IMR-90 (cell line): ENCODE measurements around the gene C14orf119. TPM values are rescaled to one million over a fixed set of nuclear protein-coding genes. Genes with fewer than 3 reads are reported as not detected.

Experiments
- ATAC-seq: fragments of 200-7000 bp; cut with Tn5 transposase; 2 replicates; pipeline ENCODE4 v1.9.1; 2020; ENCODE audit warnings: low read depth, mild to moderate bottlenecking, moderate library complexity
- BruUV-seq: library from RNA; stranded (reverse); fragments of 400-500 nt; replicated peaks from 2 replicates; lab custom pipeline; 2021; lab: Mats Ljungman, UMichigan
- CTCF ChIA-PET: fragments of 300-600 bp; formaldehyde crosslinking; extraction: SDS; loops from one replicate; lab custom pipeline; 2021; ENCODE audit warnings: antibody characterized with exemption; lab: Yijun Ruan, JAX
- POLR2A ChIA-PET: fragments of 300-600 bp; sonication (Branson Sonifier 250); formaldehyde crosslinking; loops from one replicate; lab custom pipeline; 2022; ENCODE audit warnings: antibody characterized with exemption; ENCODE audit not compliant: unreplicated experiment; lab: Charles Lee
- DNase-seq: peaks from one replicate; pipeline ENCODE4 v3.0.0; 2013
- H2AFZ ChIP-seq: replicated peaks from 2 replicates; pipeline ENCODE3; 2013; ENCODE audit warnings: low read length, mild to moderate bottlenecking; ENCODE audit not compliant: poor library complexity
- H2AK5ac ChIP-seq: 2 replicates; pipeline ENCODE4 v1.6.1; 2013; ENCODE audit warnings: low read depth, low read length, inconsistent platforms
- H2AK9ac ChIP-seq: replicated peaks from 2 replicates; pipeline ENCODE3; 2013; ENCODE audit warnings: mild to moderate bottlenecking, low read depth, low read length, moderate library complexity; ENCODE audit not compliant: poor library complexity
- H2BK120ac ChIP-seq: 2 replicates; pipeline ENCODE4 v1.6.1; 2013; ENCODE audit warnings: low read depth, low read length, inconsistent platforms
- H2BK15ac ChIP-seq: 3 replicates; pipeline ENCODE4 v1.6.1; 2013; ENCODE audit warnings: low read depth, low read length, inconsistent platforms
- H2BK20ac ChIP-seq: 2 replicates; pipeline ENCODE4 v1.6.1; 2013; ENCODE audit warnings: low read depth, mild to moderate bottlenecking, inconsistent platforms, low read length, moderate library complexity
- H2BK5ac ChIP-seq: 2 replicates; pipeline ENCODE4 v1.6.1; 2013; ENCODE audit warnings: mild to moderate bottlenecking, low read depth, low read length, inconsistent platforms; ENCODE audit not compliant: poor library complexity, severe bottlenecking
- H3K14ac ChIP-seq: replicated peaks from 2 replicates; pipeline ENCODE4 v1.6.1; 2013; ENCODE audit warnings: low read depth, low read length, inconsistent platforms
- H3K18ac ChIP-seq: 2 replicates; pipeline ENCODE4 v1.6.1; 2013; ENCODE audit warnings: low read depth, low read length, control low read depth
- H3K23ac ChIP-seq: 2 replicates; pipeline ENCODE4 v1.6.1; 2013; ENCODE audit warnings: low read depth, low read length, inconsistent platforms
- H3K27ac ChIP-seq: 2 replicates; pipeline ENCODE4 v1.5.1; 2013; ENCODE audit warnings: mild to moderate bottlenecking, control low read depth, low read length; ENCODE audit not compliant: insufficient read depth
- H3K27me3 ChIP-seq: 2 replicates; pipeline ENCODE4 v1.6.1; 2013; ENCODE audit warnings: low read length; ENCODE audit not compliant: control insufficient read depth, insufficient read depth
- H3K36me3 ChIP-seq: 2 replicates; pipeline ENCODE4 v1.6.1; 2013; ENCODE audit warnings: low read length, mixed read lengths; ENCODE audit not compliant: control insufficient read depth, insufficient read depth
- H3K4ac ChIP-seq: 2 replicates; pipeline ENCODE4 v1.6.1; 2013; ENCODE audit warnings: low read depth, low read length, inconsistent platforms
- H3K4me1 ChIP-seq: 2 replicates; pipeline ENCODE4 v1.6.1; 2013; ENCODE audit warnings: low read length, mixed read lengths; ENCODE audit not compliant: control insufficient read depth, insufficient read depth
- H3K4me2 ChIP-seq: 2 replicates; pipeline ENCODE4 v1.6.1; 2013; ENCODE audit warnings: low read depth, mild to moderate bottlenecking, control low read depth, low read length, moderate library complexity
- H3K4me3 ChIP-seq: 2 replicates; pipeline ENCODE4 v1.5.1; 2013; ENCODE audit warnings: low read depth, mild to moderate bottlenecking, control low read depth, low read length, moderate library complexity; ENCODE audit not compliant: insufficient read depth
- H3K56ac ChIP-seq: 2 replicates; pipeline ENCODE4 v1.6.1; 2013; ENCODE audit warnings: low read length, inconsistent platforms; ENCODE audit not compliant: insufficient read depth; ENCODE audit errors: extremely low read depth
- H3K79me1 ChIP-seq, 2 experiments: 2 replicates each; pipeline ENCODE4 v1.6.1; 2013; ENCODE audit warnings: low read length in 2 of 2, inconsistent platforms in 1 of 2, low read depth in 1 of 2
- H3K9ac ChIP-seq: 2 replicates; pipeline ENCODE4 v1.6.1; 2013; ENCODE audit warnings: low read depth, low read length, control low read depth
- H3K9me1 ChIP-seq: 2 replicates; pipeline ENCODE4 v1.6.1; 2013; ENCODE audit warnings: low read length, inconsistent platforms; ENCODE audit not compliant: insufficient read depth
- H3K9me3 ChIP-seq: 2 replicates; pipeline ENCODE4 v1.6.1; 2013; ENCODE audit warnings: low read length; ENCODE audit not compliant: control insufficient read depth, insufficient read depth
- H4K20me1 ChIP-seq: 2 replicates; pipeline ENCODE4 v1.6.1; 2013; ENCODE audit warnings: low read length, inconsistent platforms; ENCODE audit not compliant: insufficient read depth
- H4K5ac ChIP-seq: 2 replicates; pipeline ENCODE4 v1.6.1; 2013; ENCODE audit warnings: mild to moderate bottlenecking, low read depth, low read length, control low read depth
- H4K8ac ChIP-seq, 2 experiments: 2 replicates each; pipeline ENCODE4 v1.6.1; 2013; ENCODE audit warnings: low read depth in 2 of 2, low read length in 2 of 2, control low read depth in 1 of 2, inconsistent platforms in 1 of 2
- H4K91ac ChIP-seq: 2 replicates; pipeline ENCODE4 v1.6.1; 2013; ENCODE audit warnings: low read depth, low read length, inconsistent platforms; ENCODE audit not compliant: insufficient read depth
- BHLHE40 ChIP-seq: fragments of 150-350 bp; IDR thresholded peaks from 2 replicates; pipeline ENCODE4 v1.6.1; 2016; ENCODE audit warnings: mild to moderate bottlenecking, low read depth, low read length
- CHD1 ChIP-seq: IDR thresholded peaks from 2 replicates; pipeline ENCODE4 v1.6.1; 2012; ENCODE audit warnings: low read depth, low read length, improper control_type of control experiment
- MAFK ChIP-seq: IDR thresholded peaks from 2 replicates; pipeline ENCODE4 v1.6.1; 2012; ENCODE audit warnings: low read depth, low read length, improper control_type of control experiment
- MAZ ChIP-seq: IDR thresholded peaks from 2 replicates; pipeline ENCODE4 v1.6.1; 2012; ENCODE audit warnings: low read depth, mild to moderate bottlenecking, low read length, improper control_type of control experiment, moderate library complexity, borderline replicate concordance
- MXI1 ChIP-seq: IDR thresholded peaks from 2 replicates; pipeline ENCODE4 v1.6.1; 2012; ENCODE audit warnings: low read depth, mild to moderate bottlenecking, low read length, moderate library complexity, borderline replicate concordance
- POLR2A ChIP-seq: IDR thresholded peaks from 2 replicates; pipeline ENCODE4 v1.6.1; 2012; ENCODE audit warnings: mild to moderate bottlenecking, low read depth, low read length
- RAD21 ChIP-seq: IDR thresholded peaks from 2 replicates; pipeline ENCODE4 v1.6.1; 2012; ENCODE audit warnings: low read length, improper control_type of control experiment
- SMC3 ChIP-seq: fragments of 150-350 bp; IDR thresholded peaks from 2 replicates; pipeline ENCODE4 v1.6.1; 2016; ENCODE audit warnings: low read depth, mild to moderate bottlenecking, antibody characterized with exemption, low read length, moderate library complexity
- WGBS, 2 experiments: methylation state at CpG; one replicate each; pipeline versions ENCODE4 v1.1.5 to v1.1.7; 2013; ENCODE audit warnings: missing lambda C conversion rate in 2 of 2; ENCODE audit not compliant: insufficient read length in 1 of 2; ENCODE audit errors: extremely low coverage in 2 of 2; 5-methylcytosine and 5-hydroxymethylcytosine counted together
- dilution Hi-C: fragments of 300-500 bp; cut with HindIII; formaldehyde crosslinking; loops from one replicate; pipeline ENCODE4 v1.14.3; 2018; ENCODE audit warnings: low sequenced_read_pairs; ENCODE audit not compliant: unreplicated experiment
- in situ Hi-C: fragments of 300-500 bp; cut with MboI; formaldehyde crosslinking; loops from 3 replicates; pipeline ENCODE4 v1.14.3; 2019; ENCODE audit warnings: low sequenced_read_pairs, inconsistent platforms, mixed read lengths
- intact Hi-C: fragments of 100-400 bp; cut with micrococcal nuclease; formaldehyde crosslinking; loops from 2 replicates; pipeline ENCODE4 v1.10.0; 2022
- polyA plus RNA-seq, 3 experiments: library from polyadenylated mRNA; depleted of rRNA; stranded (reverse); fragments of >200 nt; gene quantifications; 2 replicates each; pipeline ENCODE4 v1.2.3, GENCODE V29; 2012; ENCODE audit warnings: low replicate concordance in 1 of 3
- total RNA-seq: library from RNA; depleted of rRNA; stranded (reverse); fragments of >200 nt; gene quantifications from 2 replicates; pipeline ENCODE4 v1.2.3, GENCODE V29; 2012
- TF ChIP-seq, protein P1 (sequence below): fragments of 150-350 bp; IDR thresholded peaks from 2 replicates; pipeline ENCODE4 v1.6.1; 2017; ENCODE audit warnings: mild to moderate bottlenecking, antibody characterized with exemption, low read length, low read depth
- TF ChIP-seq, protein P2 (sequence below): fragments of 150-350 bp; IDR thresholded peaks from 2 replicates; pipeline ENCODE4 v1.6.1; 2016; ENCODE audit warnings: low read depth, mild to moderate bottlenecking, low read length, moderate library complexity, borderline replicate concordance
- TF ChIP-seq, protein P3 (sequence below): conservative IDR thresholded peaks from 2 replicates; pipeline ENCODE4 v1.5.1; 2012; ENCODE audit warnings: mild to moderate bottlenecking, low read depth, low read length, improper control_type of control experiment

Gene C14orf119
- total and polyA plus RNA-seq, 2 of the 4 experiments (the other 2 are of a cell fraction), result 74.0 to 83.7 TPM

DNA sequence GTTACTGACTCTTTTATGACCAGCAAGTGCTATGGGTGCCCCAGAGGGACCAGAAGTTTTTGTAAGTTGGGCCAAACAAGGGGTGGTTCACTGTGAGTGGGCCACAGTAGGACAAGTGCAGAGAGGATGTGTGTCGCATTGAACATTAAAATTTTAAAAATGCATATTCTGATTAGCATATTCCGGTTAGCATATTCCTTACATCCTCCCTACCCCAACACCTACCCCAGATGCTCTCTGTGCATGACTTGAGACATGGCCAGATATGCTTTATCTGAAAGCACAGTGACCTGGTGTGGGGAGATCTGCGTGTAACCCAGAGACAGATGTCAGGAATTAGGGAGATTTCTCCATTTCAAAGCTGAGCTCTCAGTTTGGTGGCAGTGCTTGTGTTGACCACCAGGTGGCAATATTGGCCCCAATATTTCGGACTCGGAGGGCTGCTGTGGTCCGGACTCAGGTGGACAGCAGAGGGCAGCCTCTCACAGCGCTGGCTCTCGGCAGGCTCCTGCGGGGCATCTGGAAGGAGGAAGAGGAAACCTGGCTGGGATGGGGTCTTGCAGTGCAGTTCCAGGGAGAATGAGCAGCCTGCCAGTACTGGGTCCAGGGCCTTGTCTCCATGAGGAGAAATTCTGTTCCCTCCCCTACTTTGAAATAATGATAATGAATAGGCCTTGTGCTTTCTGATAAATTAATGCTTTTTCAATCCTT is 25.4 kb downstream of the C14orf119 start:
- Histone ChIP-seq H2BK15ac (0 out of 3 replicates have a peak overlapping the region, but pooled peaks have one; percentile 63), H3K27me3 (no peaks in the 10 kb centered on the region; the same call in 1 of the 2 replicates), H2AFZ (peak overlapping the region; percentile 76), H2BK120ac (peak overlapping the region; percentile 40; the same call in 1 of the 2 replicates), H3K9me3 (no peaks in the 10 kb centered on the region), H2AK9ac (peak overlapping the region; percentile 70), H4K20me1 (no peaks in the 10 kb centered on the region), H3K4me2 (no peak overlapping the region), H3K36me3 (no peaks in the 10 kb centered on the region), H4K5ac (no peak overlapping the region), H3K9ac (no peak overlapping the region), H3K79me1 (peaks cover 0 to 3% of the 10 kb centered on the region in 2 experiments; a peak in 1 of 4 replicates), H3K4me1 (peaks cover 5% of the 10 kb centered on the region; the same call in 1 of the 2 replicates), H3K9me1 (peaks cover 9% of the 10 kb centered on the region), H2AK5ac (peak overlapping the region; percentile 81; the same call in 1 of the 2 replicates), H2BK5ac (no peak overlapping the region), H3K14ac (no peak overlapping the region), H3K56ac (no peak overlapping the region), H3K18ac (no peak overlapping the region), H3K27ac (no peak overlapping the region), H2BK20ac (peak overlapping the region; percentile 66; the same call in 1 of the 2 replicates), H3K4me3 (no peak overlapping the region), H3K23ac (no peak overlapping the region), H4K8ac (peak overlapping the region in 1 of 2 experiments; percentile 74; a peak in 3 of 4 replicates), H4K91ac (no peak overlapping the region), H3K4ac (peak overlapping the region; percentile 72)
- no TSS peak for BruUV-seq
- TF ChIP-seq, protein P1, sequence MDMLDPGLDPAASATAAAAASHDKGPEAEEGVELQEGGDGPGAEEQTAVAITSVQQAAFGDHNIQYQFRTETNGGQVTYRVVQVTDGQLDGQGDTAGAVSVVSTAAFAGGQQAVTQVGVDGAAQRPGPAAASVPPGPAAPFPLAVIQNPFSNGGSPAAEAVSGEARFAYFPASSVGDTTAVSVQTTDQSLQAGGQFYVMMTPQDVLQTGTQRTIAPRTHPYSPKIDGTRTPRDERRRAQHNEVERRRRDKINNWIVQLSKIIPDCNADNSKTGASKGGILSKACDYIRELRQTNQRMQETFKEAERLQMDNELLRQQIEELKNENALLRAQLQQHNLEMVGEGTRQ, result no peak
- TF ChIP-seq RAD21, result peak; percentile 100
- TF ChIP-seq, protein P2, sequence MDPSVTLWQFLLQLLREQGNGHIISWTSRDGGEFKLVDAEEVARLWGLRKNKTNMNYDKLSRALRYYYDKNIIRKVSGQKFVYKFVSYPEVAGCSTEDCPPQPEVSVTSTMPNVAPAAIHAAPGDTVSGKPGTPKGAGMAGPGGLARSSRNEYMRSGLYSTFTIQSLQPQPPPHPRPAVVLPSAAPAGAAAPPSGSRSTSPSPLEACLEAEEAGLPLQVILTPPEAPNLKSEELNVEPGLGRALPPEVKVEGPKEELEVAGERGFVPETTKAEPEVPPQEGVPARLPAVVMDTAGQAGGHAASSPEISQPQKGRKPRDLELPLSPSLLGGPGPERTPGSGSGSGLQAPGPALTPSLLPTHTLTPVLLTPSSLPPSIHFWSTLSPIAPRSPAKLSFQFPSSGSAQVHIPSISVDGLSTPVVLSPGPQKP, result no peak
- TF ChIP-seq BHLHE40, result peak; percentile 29; the same call in 1 of the 2 replicates
- no peak for TF ChIP-seq MXI1
- TF ChIP-seq, protein P3, sequence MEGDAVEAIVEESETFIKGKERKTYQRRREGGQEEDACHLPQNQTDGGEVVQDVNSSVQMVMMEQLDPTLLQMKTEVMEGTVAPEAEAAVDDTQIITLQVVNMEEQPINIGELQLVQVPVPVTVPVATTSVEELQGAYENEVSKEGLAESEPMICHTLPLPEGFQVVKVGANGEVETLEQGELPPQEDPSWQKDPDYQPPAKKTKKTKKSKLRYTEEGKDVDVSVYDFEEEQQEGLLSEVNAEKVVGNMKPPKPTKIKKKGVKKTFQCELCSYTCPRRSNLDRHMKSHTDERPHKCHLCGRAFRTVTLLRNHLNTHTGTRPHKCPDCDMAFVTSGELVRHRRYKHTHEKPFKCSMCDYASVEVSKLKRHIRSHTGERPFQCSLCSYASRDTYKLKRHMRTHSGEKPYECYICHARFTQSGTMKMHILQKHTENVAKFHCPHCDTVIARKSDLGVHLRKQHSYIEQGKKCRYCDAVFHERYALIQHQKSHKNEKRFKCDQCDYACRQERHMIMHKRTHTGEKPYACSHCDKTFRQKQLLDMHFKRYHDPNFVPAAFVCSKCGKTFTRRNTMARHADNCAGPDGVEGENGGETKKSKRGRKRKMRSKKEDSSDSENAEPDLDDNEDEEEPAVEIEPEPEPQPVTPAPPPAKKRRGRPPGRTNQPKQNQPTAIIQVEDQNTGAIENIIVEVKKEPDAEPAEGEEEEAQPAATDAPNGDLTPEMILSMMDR, result peak; percentile 100; the same call in 1 of the 2 replicates
- peak; percentile 53; the same call in 1 of the 2 replicates for TF ChIP-seq POLR2A
- TF ChIP-seq CHD1, result peak; percentile 89; the same call in 1 of the 2 replicates
- peak; percentile 100 for TF ChIP-seq SMC3
- TF ChIP-seq MAFK, result peak; percentile 24; the same call in 1 of the 2 replicates
- TF ChIP-seq MAZ, result peak; percentile 74; the same call in 1 of the 2 replicates
- in situ Hi-C loops (no loop called here), dilution Hi-C loops (no loop called here), intact Hi-C loops (loop anchor here (1.0 to 2.0 kb wide), 3 partner anchors 34 to 180 kb away; no protein-coding TSS in a partner anchor)
- ChIA-PET POLR2A (interaction anchor here (0.6 kb wide), 1 partner anchor 69 kb away, joined by 3 read pairs; no protein-coding TSS in a partner anchor), CTCF (interaction anchor here (0.6 to 2.7 kb wide), 27 partner anchors 10 to 186 kb away, joined by 3 to 76 read pairs (median 4); partner anchors contain the start of genes ACIN1, BCL2L2, C14orf119 and SLC7A8)
- ATAC-seq, result peak; percentile 97
- WGBS, 2 experiments, result 0% methylated on average over 1 of the region's 9 CpGs; no CpG with 5 or more reads in 1 of the 2 experiments
- peak; percentile 82 for DNase-seq
